ENCODE measurements around the gene FER1L5. TPM values are rescaled to one million over a fixed set of nuclear protein-coding genes. Genes with fewer than 3 reads are reported as not detected.

FER1L5 gene
- total RNA-seq, 1 experiment from 2014 or later: 0.09 TPM

- Histone ChIP-seq H3F3A (ENCODE audit: insufficient read depth, low read depth) (no peaks in the 10 kb centered on the region; the same call in 1 of the 2 replicates), H3K4me2 (no peak overlapping the region), H3K27me3 (ENCODE audit: insufficient read depth, low read depth) (no peaks in the 10 kb centered on the region), H3K4me3 (no peak overlapping the region), H3K4me1 (replicated peaks; ENCODE audit: insufficient read depth) (no peaks in the 10 kb centered on the region), H3K9me2 (ENCODE audit: insufficient read depth) (no peaks in the 10 kb centered on the region), H3K27ac (no peak overlapping the region), H2AFZ (no peak overlapping the region), H3K9me3 (ENCODE audit: insufficient read depth, low read depth) (no peaks in the 10 kb centered on the region), H3K36me3 (ENCODE audit: low read depth) (0 out of 2 replicates have a peak, but pooled peaks cover 22% of the 10 kb centered on the region), H4K20me1 (ENCODE audit: insufficient read depth) (no peaks in the 10 kb centered on the region), H3K79me2 (ENCODE audit: low read depth) (no peaks in the 10 kb centered on the region)
- BruUV-seq (replicated peaks): no TSS peak
- intact Hi-C loops (cut with micrococcal nuclease; ENCODE audit: unreplicated experiment): no loop called here
- TF ChIP-seq EZH2 (IDR thresholded peaks at IDR 0.05; ENCODE audit: low read depth) (no peak), CTCF (conservative IDR thresholded peaks at IDR 0.05) (no peak)
- peak in 1 of 2 experiments; percentile 30 for DNase-seq
- ChIA-PET POLR2A (ENCODE audit: unreplicated experiment) (interaction anchor here (0.7 kb wide), 1 partner anchor 35 kb away, joined by 5 read pairs; no protein-coding TSS in a partner anchor), CTCF (no interaction called here)
These were observed 83.6 kb downstream of the FER1L5 start for GRCh38 chr2:96726131-96726530.

GRCh38 chr2:96727431-96727830 lies 84.9 kb downstream of the FER1L5 start:
- H2AFZ ChIP-seq: no peak overlapping the region
- DNase-seq: peak in 1 of 2 experiments; percentile 49
- no peaks in the 10 kb centered on the region; the same call in 1 of the 2 replicates for H3F3A ChIP-seq (ENCODE audit: insufficient read depth, low read depth)
- H3K36me3 ChIP-seq (ENCODE audit: low read depth): peaks cover 31% of the 10 kb centered on the region; the same call in 1 of the 2 replicates
- no peaks in the 10 kb centered on the region for H3K9me2 ChIP-seq (ENCODE audit: insufficient read depth)
- no peak overlapping the region for H3K27ac ChIP-seq
- no TSS peak for BruUV-seq (replicated peaks)
- H3K27me3 ChIP-seq (ENCODE audit: insufficient read depth, low read depth): no peaks in the 10 kb centered on the region
- TF ChIP-seq EZH2 (IDR thresholded peaks at IDR 0.05; ENCODE audit: low read depth) (no peak), CTCF (conservative IDR thresholded peaks at IDR 0.05) (no peak)
- H3K4me3 ChIP-seq: no peak overlapping the region
- ChIA-PET CTCF (no interaction called here), POLR2A (ENCODE audit: unreplicated experiment) (interaction anchor here (0.6 kb wide), 1 partner anchor 33 kb away, joined by 3 read pairs; the partner anchor contains the start of gene CNNM4)
- no peaks in the 10 kb centered on the region for H3K9me3 ChIP-seq (ENCODE audit: insufficient read depth, low read depth)
- no peaks in the 10 kb centered on the region for H4K20me1 ChIP-seq (ENCODE audit: insufficient read depth)
- intact Hi-C loops (cut with micrococcal nuclease; ENCODE audit: unreplicated experiment): no loop called here
- H3K79me2 ChIP-seq (ENCODE audit: low read depth): no peaks in the 10 kb centered on the region
- H3K4me1 ChIP-seq (replicated peaks; ENCODE audit: insufficient read depth): no peaks in the 10 kb centered on the region
- no peak overlapping the region for H3K4me2 ChIP-seq

- Histone ChIP-seq H3K36me3 (ENCODE audit: low read depth) (peaks cover 41% of the 10 kb centered on the region), H3K4me2 (no peak overlapping the region)
- POLR2A ChIA-PET (ENCODE audit: unreplicated experiment): interaction anchor here (0.6 to 0.7 kb wide), 3 partner anchors 58 to 263 kb away, joined by 3 to 5 read pairs (median 4); no protein-coding TSS in a partner anchor
These were observed 87.2 kb downstream of the FER1L5 start for GRCh38 chr2:96729748-96730147.

More at GRCh38 chr2:96729748-96730147, 87.2 kb downstream of the FER1L5 start:
- no peaks in the 10 kb centered on the region for H3K9me2 ChIP-seq (ENCODE audit: insufficient read depth)
- CTCF ChIA-PET: no interaction called here
- H3K4me3 ChIP-seq: no peak overlapping the region
- H3F3A ChIP-seq (ENCODE audit: insufficient read depth, low read depth): no peaks in the 10 kb centered on the region; the same call in 1 of the 2 replicates
- H3K9me3 ChIP-seq (ENCODE audit: insufficient read depth, low read depth): no peaks in the 10 kb centered on the region
- no TSS peak for BruUV-seq (replicated peaks)
- peak in 1 of 2 experiments; percentile 21 for DNase-seq
- no peaks in the 10 kb centered on the region for H3K79me2 ChIP-seq (ENCODE audit: low read depth)
- H2AFZ ChIP-seq: no peak overlapping the region
- H3K27ac ChIP-seq: no peak overlapping the region
- no peaks in the 10 kb centered on the region for H3K27me3 ChIP-seq (ENCODE audit: insufficient read depth, low read depth)
- intact Hi-C loops (cut with micrococcal nuclease; ENCODE audit: unreplicated experiment): no loop called here
- H3K4me1 ChIP-seq (replicated peaks; ENCODE audit: insufficient read depth): no peaks in the 10 kb centered on the region
- H4K20me1 ChIP-seq (ENCODE audit: insufficient read depth): no peaks in the 10 kb centered on the region
- no peak for TF ChIP-seq EZH2 (IDR thresholded peaks at IDR 0.05; ENCODE audit: low read depth)
- TF ChIP-seq CTCF (conservative IDR thresholded peaks at IDR 0.05): no peak

Data from PC-9 (cell line).